Activated CD4-positive, alpha-beta T cell treated with anti-CD3 and anti-CD28 coated beads, Interleukin-2, Interleukin-6, amounts not matched to agents 100 ng/mL and 50 ng/mL, durations not matched to agents 16 hours and 8 hours (primary cell): Measurements from ENCODE around the gene TSPAN33.
"Not testable (repeated sequence)": the region's sequence is repeated elsewhere in the genome, so short reads cannot be mapped to it uniquely, and the experiment has no call there.

Source experiments
- DNase-seq: peaks from one replicate; pipeline ENCODE4 v3.0.0-alpha.2; 2020

TSPAN33 gene

GRCh38 chr7:129144095-129144833, at the start of gene TSPAN33:
TSPAN33 (plus strand) TSS chr7:129144707; CDS start chr7:129144981, 274 bp downstream.
- DNase-seq, result peak; percentile 76

DNA sequence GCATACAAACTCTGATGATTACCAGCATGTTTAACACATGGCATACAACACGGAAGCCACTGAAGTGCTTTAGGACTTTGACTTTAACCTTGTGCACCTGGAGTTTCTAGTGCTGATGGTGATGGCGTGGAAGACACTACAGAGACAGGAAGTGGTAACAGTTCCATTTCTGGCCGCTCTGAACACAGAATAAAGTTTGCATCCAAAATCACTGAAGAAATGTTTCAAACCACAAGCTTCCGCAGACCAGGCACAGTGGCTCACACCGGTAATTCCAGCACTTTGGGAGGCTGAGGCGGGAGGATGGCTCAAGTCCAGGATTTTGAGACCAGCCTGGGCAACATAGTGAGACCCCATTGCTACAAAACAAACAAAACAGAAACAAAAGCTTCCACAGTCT, 49.2 kb upstream of the TSPAN33 start:
- DNase-seq, result peak; percentile 26

- no peak for DNase-seq
Measured at GRCh38 chr7:129098409-129099084, 46.0 kb upstream of the TSPAN33 start.

- no peak for DNase-seq
Measured at GRCh38 chr7:129100827-129101166, 43.7 kb upstream of the TSPAN33 start.

DNA sequence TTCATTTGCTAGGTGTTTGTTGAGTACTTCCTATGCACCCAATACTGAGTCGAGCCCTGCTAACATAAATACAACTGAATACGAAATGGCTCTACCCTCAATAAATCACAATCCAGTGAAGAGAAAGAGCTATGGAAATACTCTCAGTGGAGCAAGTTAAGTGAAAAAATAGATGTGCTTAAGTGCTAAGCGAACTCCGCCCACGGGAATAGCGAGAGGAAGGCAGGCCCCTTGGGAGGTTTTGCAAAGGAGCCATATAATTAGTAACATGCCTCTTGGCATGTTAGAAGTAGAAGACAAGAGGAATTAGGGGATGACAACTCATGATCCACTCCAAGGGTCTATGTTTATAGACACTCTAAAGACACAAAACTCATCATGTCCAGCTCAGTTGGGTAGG, 42.8 kb upstream of the TSPAN33 start:
- no peak for DNase-seq

GRCh38 chr7:129103561-129104324, 40.8 kb upstream of the TSPAN33 start:
- no peak for DNase-seq

GRCh38 chr7:129108581-129108980, 35.9 kb upstream of the TSPAN33 start:
- no peak for DNase-seq

DNA sequence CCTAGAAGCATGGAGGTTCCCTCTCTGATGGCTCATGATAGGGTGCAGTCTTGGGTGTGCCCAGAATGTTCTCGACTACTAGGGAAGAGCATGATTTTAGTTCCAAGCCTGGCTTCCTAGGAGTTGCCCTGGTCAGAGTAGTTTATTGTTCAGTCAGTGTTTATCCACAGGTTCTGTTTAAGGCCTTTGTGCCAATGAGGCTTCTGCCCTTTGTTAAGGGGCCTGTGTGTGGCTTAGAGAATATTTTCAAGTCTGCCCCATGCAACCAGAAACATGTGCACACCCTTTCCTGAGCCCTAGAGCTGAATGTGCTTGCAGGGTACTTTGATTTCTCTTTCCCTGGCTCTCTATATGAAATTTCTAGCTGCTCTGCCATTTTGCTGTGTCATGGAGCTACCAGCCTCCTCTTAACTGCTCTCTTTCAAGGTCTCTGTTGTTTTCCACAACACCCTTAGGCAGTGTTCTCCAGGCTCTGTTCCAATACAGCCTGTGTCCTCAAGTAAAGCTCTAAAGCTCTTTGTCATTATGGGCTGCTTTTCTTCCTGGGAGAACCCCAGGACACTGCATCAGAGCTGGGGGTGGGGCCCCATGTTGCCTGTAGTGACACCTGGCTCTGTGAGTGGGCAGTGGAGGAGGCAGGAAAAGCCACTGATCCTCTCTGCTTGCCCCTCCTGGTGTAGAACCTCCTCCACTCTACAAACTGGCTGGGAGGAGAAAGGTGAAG, 34.1 kb upstream of the TSPAN33 start:
- no peak for DNase-seq

DNA sequence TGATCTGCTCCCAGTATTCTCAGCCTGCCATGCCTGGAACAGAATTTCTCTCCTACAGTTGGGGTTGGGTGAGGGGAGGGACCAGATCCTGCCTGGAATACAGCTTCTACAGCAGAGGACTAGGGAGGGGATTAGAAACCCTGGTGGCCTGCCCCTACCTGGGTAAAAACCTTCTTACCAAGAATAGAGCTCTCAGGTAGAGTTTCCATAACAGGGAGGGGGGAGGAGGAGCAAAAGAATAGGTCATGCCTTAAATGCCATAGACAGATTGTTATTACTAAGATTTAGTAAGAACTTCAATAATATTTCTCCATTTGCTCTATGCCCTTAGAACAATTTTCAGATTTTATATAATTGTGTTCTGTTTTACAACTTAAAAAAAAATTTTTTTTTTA, 33.5 kb upstream of the TSPAN33 start:
- no peak for DNase-seq

GRCh38 chr7:129115676-129116075, 28.8 kb upstream of the TSPAN33 start:
- no peak for DNase-seq

DNA sequence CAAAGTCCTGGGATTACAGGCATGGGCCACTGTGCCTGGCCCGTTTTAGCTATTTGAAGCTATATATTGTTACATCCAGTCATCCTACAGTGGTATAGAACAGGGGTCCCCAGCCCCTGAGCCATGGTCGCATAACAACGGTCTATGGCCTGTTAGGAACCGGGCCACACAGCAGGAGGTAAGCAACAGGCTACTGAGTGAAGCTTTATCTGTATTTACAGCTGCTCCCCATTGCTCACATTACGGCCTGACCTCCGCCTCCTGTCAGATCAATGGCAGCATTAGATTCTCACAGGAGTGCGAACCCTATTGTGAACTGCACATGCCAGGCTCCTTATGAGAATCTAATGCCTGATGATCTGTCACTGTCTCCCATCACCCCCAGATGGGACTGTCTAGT, 26.3 kb upstream of the TSPAN33 start:
- DNase-seq, result no peak

GRCh38 chr7:129118976-129119375, 25.5 kb upstream of the TSPAN33 start:
- no peak for DNase-seq

DNA sequence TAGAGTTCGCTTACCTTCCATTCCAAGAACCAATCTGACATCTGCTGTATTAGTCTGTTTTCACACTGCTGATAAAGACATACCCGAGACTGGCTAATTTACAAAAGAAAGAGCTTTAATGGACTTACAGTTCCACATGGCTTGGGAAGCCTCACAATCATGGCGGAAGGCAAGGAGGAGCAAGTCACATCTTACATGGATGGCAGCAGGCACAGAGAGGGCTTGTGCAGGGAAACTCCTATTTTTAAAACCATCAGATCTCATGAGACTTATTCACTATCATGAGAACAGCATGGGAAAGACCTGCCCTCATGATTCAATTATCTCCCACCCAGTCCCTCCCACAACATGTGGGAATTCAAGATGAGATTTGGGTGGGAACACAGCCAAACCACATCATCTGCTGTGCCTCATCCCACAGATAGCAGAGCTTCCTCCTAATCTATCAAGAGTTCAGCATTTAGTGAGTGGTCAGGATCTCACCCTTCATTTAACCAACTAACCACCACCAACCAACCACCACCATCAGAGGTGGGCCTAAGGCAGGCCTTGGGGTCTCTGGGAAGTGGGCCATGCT, 22.9 kb upstream of the TSPAN33 start:
- DNase-seq, result not testable (repeated sequence)

GRCh38 chr7:129122078-129122750, 22.3 kb upstream of the TSPAN33 start:
- DNase-seq, result no peak

GRCh38 chr7:129122751-129123509, 21.6 kb upstream of the TSPAN33 start:
- peak; percentile 75 for DNase-seq

- no peak for DNase-seq
Measured at GRCh38 chr7:129123510-129123857, 21.0 kb upstream of the TSPAN33 start.

- no peak for DNase-seq
Measured at GRCh38 chr7:129126314-129126713, 18.2 kb upstream of the TSPAN33 start.

GRCh38 chr7:129127154-129127553, 17.4 kb upstream of the TSPAN33 start:
- DNase-seq, result no peak

- no peak for DNase-seq
Measured at GRCh38 chr7:129127601-129128000, 16.9 kb upstream of the TSPAN33 start.

- DNase-seq, result no peak
Measured at GRCh38 chr7:129134356-129134987, 10.0 kb upstream of the TSPAN33 start.
